Neutrophil (primary cell): ENCODE measurements around the gene C9.
"Not testable (repeated sequence)": the region's sequence is repeated elsewhere in the genome, so short reads cannot be mapped to it uniquely, and the experiment has no call there.

Experiments
- H3K27ac ChIP-seq: fragments of 200-600 bp; sonication (generic); 2 replicates; pipeline ENCODE4 v1.5.1; 2016; ENCODE audit warnings: mild to moderate bottlenecking, moderate library complexity
- H3K27me3 ChIP-seq: fragments of 200-600 bp; sonication (generic); 2 replicates; pipeline ENCODE4 v1.6.0; 2016; ENCODE audit warnings: mild to moderate bottlenecking
- H3K36me3 ChIP-seq: fragments of 200-600 bp; sonication (generic); 2 replicates; pipeline ENCODE4 v1.5.1; 2017
- H3K4me1 ChIP-seq, 2 experiments: fragments of 200-600 bp in 1 of 2; sonication (generic) in 1 of 2; 1 replicate in 1 of 2; 2 replicates in 1 of 2; pipeline versions ENCODE4 v1.5.1 to v1.6.1; 2013 to 2016; ENCODE audit warnings: low read depth in 1 of 2, low read length in 1 of 2, mild to moderate bottlenecking in 1 of 2, moderate library complexity in 1 of 2; ENCODE audit not compliant: control insufficient read depth in 1 of 2, insufficient read depth in 1 of 2
- H3K4me3 ChIP-seq, 2 experiments: fragments of 200-600 bp in 1 of 2; sonication (generic) in 1 of 2; 1 replicate in 1 of 2; 2 replicates in 1 of 2; pipeline ENCODE4 v1.5.1; 2013 to 2016; ENCODE audit warnings: low read depth in 1 of 2, low read length in 1 of 2, mild to moderate bottlenecking in 1 of 2, moderate library complexity in 1 of 2
- H3K9me3 ChIP-seq: fragments of 200-600 bp; sonication (generic); 2 replicates; pipeline ENCODE4 v1.5.1; 2016
- CTCF ChIP-seq: fragments of 200-600 bp; sonication (generic); IDR thresholded peaks from 2 replicates; pipeline ENCODE4 v1.5.1; 2016; ENCODE audit warnings: antibody characterized with exemption

Gene C9

GRCh38 chr5:39283231-39283818 lies 81.0 kb downstream of the C9 start:
- Histone ChIP-seq H3K36me3 (no peaks in the 10 kb centered on the region), H3K4me3 (peak overlapping the region in 1 of 2 experiments; percentile 28), H3K27me3 (no peaks in the 10 kb centered on the region), H3K9me3 (no peaks in the 10 kb centered on the region), H3K4me1 (peaks cover 13 to 17% of the 10 kb centered on the region in 2 experiments), H3K27ac (peak overlapping the region; percentile 39)
- TF ChIP-seq CTCF = peak; percentile 69

- Histone ChIP-seq H3K4me3 (no peak overlapping the region), H3K27me3 (no peaks in the 10 kb centered on the region), H3K4me1 (peaks cover 13 to 17% of the 10 kb centered on the region in 2 experiments), H3K9me3 (no peaks in the 10 kb centered on the region), H3K27ac (peak overlapping the region; percentile 39), H3K36me3 (no peaks in the 10 kb centered on the region)
- no peak for TF ChIP-seq CTCF
Measured at GRCh38 chr5:39282561-39282960, 81.7 kb downstream of the C9 start.

- peak overlapping the region; percentile 95 for H3K27ac ChIP-seq
- not testable (repeated sequence) for H3K36me3 ChIP-seq, H3K4me3 ChIP-seq, H3K9me3 ChIP-seq, H3K27me3 ChIP-seq
- peaks cover 45 to 48% of the 10 kb centered on the region in 2 experiments for H3K4me1 ChIP-seq
Measured at GRCh38 chr5:39275865-39276264, 88.4 kb downstream of the C9 start.

GRCh38 chr5:39274398-39275085 lies 89.8 kb downstream of the C9 start:
- Histone ChIP-seq H3K4me1 (peaks cover 58 to 62% of the 10 kb centered on the region in 2 experiments), H3K27ac (peak overlapping the region; percentile 95), H3K4me3 (peak overlapping the region; percentile 47 to 59)

GRCh38 chr5:39273314-39273954 lies 90.9 kb downstream of the C9 start:
- H3K4me3 ChIP-seq = peak overlapping the region; percentile 47 to 59
- no peaks in the 10 kb centered on the region for H3K36me3 ChIP-seq
- no peak for TF ChIP-seq CTCF
- H3K27me3 ChIP-seq = no peaks in the 10 kb centered on the region
- H3K9me3 ChIP-seq = no peaks in the 10 kb centered on the region
- H3K4me1 ChIP-seq = peaks cover 69 to 73% of the 10 kb centered on the region in 2 experiments
- peak overlapping the region; percentile 95 for H3K27ac ChIP-seq

More at GRCh38 chr5:39274398-39275085, 89.8 kb downstream of the C9 start:
- Histone ChIP-seq H3K9me3 (no peaks in the 10 kb centered on the region), H3K27me3 (no peaks in the 10 kb centered on the region), H3K36me3 (no peaks in the 10 kb centered on the region)
- TF ChIP-seq CTCF = peak; percentile 22

- H3K9me3 ChIP-seq, H3K27me3 ChIP-seq, H3K36me3 ChIP-seq: not testable (repeated sequence)
- Histone ChIP-seq H3K27ac (peak overlapping the region; percentile 95), H3K4me3 (peak overlapping the region; percentile 47 to 59), H3K4me1 (peaks cover 75 to 78% of the 10 kb centered on the region in 2 experiments)
Measured at GRCh38 chr5:39272869-39273231, 91.4 kb downstream of the C9 start.
